HG03060 (cell line): ENCODE results near the gene BMP2K.

Source experiments
- ATAC-seq: cut with Tn5 transposase; IDR thresholded peaks from one replicate; pipeline ENCODE4 v1.9.1; 2021; ENCODE audit warnings: low read depth, moderate number of reproducible peaks; ENCODE audit not compliant: unreplicated experiment

BMP2K gene

DNA sequence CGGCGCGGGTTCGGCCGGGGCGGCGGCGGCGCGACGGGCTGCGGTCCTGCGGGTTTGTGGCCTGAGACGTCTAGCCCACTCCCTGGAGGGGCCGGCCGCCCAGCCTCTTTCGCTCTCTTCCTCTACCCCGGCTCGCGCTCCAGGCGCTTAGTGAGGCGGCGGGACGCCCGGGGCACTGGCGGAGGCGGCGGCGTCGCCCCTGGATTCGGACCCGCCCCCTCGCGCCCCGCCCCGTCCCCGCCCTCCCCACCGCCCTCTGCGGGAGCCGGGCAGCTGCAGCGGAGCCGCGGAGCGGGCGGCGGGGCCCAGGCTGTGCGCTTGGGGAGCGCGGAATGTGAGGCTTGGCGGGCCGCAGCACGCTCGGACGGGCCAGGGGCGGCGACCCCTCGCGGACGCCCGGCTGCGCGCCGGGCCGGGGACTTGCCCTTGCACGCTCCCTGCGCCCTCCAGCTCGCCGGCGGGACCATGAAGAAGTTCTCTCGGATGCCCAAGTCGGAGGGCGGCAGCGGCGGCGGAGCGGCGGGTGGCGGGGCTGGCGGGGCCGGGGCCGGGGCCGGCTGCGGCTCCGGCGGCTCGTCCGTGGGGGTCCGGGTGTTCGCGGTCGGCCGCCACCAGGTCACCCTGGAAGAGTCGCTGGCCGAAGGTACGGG is at the start of gene BMP2K:
Gene BMP2K (plus strand): TSS at position 272 of the 650 bp plus-strand sequence. CDS start 194 bp downstream, at position 466.
- peak; percentile 13 for ATAC-seq

DNA sequence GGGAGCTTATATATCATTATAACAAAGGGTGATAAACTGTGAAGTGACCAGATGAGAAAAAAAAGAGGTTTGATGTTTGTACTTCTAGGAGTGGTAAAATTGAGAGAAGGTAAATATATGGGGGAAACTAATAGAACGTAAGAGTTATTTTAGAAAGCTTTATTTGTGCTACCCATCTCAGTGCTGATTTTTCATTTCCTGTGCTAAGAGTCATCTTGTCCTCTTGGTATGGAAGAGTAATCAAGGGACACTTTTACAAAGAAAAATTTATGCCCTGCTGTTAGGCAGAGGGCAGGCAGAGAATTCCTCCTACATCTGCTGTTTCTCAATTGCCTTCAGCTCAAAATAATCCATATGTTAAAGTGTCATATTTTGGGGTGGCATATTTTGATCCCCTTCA is 49.6 kb upstream of the BMP2K start:
- ATAC-seq = no peak

DNA sequence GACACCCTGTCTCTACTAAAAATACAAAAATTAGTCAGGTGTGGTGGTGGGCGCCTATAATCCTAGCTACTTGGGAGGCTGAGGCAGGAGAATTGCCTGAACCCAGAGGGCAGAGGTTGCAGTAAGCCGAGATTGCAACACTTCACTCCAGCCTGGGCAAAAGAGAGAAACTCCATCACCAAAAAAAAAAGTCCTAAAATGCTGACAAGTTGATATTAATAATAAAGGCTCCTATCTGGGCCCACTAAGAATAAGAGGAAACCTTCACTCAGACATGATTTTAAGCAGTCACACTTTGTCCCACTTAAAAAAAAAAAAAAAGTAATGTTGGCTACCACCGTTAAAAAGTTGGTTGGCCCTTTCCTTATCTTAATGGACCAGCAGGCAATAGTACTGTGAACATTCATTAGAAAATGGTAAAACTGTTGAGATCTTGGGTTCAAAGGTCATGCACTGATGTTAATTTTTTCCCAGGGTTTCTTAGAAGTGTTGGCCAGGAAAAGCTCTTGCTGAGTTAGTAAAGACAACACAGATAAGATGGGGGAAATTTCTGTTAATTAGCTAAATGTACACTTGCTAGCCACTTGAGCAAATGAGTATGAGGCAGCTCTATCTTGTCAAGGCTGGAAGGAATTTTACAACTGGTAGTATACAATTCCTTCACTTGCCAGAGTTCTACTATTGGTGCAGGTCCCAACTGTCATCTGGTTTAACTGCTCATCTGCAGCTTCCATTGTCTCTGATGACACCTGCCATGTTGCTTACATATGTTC is 43.6 kb upstream of the BMP2K start:
- no peak for ATAC-seq

DNA sequence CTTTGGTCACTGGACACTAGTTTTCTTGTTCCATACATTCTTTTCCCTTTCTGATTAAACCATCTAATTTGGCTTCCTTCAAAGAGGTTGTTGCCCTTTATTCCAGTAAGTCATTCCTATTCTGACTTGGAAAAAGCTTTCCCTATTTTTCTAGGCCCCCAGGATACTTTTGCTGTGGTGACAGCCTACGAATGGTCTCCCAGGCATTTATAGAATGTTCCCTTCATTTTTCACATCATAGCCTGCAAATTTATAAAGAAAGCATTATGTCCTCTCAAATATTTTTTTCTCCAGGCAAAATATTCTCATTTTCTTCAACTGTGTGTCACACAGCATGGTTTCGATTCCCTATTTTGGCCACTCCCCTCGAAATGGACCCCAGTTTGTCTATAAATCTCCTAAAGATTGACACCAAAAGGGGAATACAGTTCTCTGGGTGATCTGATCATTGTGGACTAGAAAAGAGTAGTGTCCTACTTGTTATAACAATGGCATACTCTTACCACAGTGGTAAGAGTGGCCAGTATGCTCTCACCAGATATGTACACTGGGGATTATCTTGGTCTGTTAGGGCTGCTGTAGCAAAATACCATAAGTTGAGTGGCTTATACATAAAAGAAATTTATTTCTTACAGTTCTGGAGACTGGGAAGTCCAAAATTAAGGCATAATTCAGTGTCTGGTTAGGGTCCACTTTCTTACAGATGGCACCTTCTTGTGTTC is 41.5 kb upstream of the BMP2K start:
- ATAC-seq = no peak

DNA sequence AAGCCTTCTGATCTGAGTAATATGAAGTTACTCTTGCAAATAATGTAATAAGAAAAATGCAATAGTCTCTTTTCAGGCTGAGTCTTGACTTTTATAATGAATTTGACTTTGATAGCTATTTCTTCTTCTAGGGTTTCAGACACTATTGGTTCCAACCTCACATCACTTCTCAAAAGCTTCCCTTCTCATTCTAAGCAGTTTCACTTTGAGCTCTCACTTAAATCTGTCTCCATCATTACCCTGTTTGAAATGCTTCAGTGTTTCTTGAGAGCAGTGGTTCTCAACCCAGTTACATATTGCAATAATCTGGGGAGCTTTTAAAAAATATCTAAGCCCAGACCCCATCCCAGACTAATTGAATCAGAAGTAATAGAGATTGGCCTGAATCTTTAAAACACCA is 40.5 kb upstream of the BMP2K start:
- ATAC-seq = no peak

DNA sequence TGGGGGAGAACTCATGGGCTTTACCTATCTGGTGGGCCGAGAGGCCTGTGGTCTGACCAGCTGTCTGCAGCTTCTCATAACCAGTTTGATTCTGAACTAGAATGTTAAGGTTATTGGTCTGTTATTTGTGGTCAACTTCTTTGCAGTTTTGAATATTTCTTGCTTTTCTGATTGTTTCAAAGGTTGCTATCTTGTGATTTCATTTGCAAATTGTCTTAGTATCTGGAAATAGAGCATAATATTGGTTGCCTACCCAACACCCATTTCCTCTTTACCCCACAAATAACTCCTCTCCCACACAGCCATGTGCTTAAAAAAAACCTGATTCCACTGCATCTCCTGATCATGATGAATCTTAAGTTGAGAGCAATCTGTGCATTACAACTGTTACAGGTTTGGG is 39.1 kb upstream of the BMP2K start:
- no peak for ATAC-seq

DNA sequence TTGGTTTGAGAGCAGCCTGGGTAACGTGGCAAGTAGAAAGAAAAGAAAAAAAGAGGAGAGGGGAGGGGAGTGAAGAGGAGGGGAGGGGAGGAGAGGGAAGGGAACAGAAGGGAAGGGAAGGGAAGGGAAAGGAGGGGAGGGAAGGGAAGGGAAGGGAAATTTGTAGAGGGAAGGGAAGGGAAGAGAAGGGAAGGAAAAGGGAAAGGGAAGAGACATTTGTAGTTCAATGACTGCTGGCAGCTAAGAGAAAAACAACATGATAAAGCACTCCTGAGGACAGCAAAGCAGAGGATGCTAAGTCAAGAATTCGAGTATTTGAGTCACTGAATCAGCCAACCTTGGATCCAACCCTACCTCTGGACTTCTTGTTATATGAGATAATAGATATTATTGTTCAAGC is 38.2 kb upstream of the BMP2K start:
- no peak for ATAC-seq

DNA sequence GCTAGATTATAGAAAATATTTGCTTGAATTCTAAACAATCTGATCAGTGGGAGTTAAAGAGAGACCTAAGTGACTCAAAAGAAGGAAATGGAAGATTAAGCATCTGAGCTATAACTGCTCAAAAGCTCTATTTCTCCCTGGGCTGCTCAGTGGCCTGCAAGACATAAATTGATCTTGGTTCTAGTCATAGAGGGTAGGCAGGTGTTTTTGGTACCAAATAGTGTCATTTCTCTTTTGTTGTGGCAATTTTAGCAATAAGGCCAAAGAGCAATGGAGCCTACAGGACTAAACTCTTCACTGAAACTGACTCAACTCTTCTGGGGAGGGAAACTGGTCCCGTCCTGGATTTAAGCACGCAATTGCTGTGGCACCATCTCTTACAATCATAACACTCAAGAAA is 33.9 kb upstream of the BMP2K start:
- no peak for ATAC-seq

DNA sequence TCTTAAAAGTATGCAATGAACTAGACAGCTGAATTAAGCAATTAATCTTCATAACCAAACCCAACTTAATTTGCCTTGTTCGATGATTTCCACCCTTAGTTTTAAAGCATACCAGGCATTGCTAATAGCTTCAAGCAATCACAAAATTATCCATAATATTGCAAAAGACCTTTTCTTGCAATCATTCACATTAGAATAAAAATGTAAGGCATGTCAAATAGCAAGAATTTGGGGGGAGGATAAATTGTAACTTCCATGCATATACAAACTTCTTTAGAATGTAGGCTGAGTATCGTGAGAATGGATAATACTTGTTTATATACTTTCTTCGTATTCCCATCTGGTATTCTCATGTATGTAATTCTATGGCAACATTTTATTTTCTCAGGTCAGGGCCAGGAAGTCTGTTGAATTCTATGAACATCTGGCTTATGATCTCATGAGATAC is 28.7 kb upstream of the BMP2K start:
- ATAC-seq = no peak

DNA sequence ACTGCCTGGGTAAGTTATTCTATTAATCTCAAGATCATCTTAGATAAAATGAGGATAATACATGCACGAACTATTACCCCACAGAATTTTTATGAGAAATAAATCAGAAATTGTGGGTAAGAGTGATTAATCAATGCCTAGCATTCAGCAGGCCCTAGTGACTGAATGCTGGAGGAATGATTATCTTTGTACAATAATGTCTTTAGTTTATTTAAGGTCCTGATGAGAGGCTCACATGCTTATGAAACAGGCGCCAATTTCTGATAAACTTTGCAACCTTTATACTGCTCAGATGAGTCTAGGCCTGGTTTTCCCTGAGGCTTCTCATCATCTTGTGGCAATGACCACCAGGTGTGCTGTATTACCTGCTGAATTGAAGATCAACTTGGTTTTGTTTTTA is 27.8 kb upstream of the BMP2K start:
- no peak for ATAC-seq

DNA sequence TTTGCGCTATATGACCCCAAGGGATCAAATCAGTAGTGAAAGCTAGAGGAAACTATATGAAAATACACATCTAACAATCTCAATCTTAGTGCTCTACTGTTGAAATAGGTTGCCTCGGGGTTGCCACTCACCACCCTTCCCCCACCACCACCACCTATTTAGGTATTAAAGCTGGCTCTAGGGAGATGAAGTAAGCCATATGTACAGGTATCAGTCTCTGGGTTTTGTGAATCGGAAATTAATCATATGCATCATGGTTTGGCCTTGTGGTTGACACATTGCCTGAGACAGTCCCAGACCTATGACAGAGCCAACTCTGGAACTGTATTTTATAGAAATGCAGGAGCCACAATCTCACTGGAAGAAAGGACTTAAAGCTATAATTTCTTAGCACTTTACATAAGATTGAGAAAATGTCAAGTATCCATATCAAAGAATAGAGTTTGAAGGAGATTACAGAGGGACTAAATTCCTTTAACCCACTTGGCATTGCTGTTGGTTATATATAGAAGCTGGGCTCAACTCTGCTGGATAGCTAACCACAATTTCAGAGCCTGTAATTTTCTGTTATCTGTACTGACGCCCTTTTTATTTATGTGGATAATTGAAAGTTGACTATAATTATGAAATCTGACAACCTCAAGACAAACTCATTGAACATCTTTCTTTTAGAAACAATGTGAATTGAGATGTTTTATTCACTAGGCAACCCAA is 26.7 kb upstream of the BMP2K start:
- no peak for ATAC-seq

DNA sequence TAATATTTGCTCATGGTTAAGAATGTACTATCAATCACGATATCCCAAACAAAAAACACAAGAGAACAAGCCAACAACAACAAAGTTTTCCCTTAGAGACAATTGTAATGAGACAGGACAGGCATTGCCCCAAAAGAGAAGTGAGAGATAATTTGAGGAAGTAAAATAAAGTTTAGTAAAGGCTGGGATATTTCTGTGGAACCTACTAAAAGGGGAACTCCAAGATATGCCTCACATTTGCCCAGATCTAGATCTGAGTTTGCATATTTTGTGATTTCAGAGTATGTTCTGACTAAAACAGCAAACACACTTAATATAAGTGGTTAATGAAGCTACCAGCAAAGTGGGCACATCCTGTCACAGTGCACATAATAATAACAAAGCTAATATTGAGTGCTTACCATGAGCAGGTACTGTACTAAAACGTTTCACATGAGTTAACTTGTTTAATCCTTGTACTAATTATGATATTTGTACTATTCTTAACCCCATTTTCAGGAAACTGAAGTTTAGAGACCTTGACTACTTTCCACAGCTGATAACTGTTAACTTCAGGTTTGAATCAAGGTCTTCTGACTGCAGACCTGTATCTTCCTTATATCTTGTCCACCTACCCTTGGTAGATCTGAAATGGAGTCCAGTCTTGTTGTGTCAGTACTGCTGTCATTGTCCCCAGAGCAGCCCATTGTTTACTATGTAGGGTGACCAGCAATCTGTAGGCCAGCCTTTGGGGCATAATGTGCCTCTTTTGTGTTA is 26.0 kb upstream of the BMP2K start:
- ATAC-seq = peak; percentile 93

DNA sequence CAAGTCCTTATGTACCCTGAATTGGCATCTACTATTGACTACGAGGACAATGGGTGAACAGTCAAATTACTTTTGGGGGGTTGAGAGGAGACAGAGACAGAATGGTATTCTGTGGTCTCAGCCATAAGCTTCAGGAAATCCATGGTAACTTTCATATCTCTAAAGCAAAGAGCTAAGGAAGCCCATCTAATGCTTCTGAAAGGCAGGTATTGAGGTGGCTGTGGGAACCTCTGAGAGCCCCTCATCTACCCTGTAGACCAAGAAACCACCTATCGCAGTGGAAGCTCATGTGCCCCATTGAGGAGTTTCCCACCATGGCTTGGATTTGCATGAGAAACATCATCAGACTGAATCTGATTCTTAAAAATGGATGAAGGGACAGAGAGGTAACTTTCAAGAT is 23.1 kb upstream of the BMP2K start:
- ATAC-seq = no peak

DNA sequence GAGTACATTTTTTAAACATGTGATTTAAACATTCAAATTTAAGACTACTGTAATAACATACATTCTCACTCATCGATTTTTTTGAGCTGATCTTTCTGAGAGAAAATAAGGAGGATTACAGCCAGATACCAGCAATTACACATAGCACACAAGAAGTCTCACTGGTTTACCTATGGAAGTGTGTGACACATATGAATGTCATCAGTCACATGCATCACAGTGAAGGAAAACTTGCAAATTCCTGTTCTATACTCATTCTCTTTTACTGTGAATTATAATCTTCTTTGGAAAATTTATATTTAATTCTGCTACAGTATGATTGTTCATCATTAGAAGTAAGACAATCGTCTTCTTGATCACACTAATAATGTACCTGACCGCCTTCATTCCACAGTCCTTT is 21.3 kb upstream of the BMP2K start:
- ATAC-seq = no peak

DNA sequence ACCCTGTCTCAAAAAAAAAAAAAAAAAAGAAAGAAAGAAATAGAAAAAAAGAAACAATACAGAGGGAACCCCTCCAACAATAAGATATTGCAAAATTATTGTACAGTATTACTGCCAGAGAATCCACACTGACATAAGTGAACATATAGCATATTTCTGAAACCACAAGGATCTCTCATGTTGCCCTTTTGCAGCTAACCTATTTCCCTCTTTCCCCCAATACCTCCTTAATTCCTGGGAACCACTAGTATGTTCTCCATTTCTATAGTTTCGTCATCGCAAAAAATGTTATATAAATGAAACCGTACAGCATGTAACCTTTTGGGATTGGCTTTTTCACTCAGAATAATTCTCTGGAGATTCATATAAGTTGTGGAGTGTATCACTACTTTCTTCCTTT is 20.0 kb upstream of the BMP2K start:
- no peak for ATAC-seq

DNA sequence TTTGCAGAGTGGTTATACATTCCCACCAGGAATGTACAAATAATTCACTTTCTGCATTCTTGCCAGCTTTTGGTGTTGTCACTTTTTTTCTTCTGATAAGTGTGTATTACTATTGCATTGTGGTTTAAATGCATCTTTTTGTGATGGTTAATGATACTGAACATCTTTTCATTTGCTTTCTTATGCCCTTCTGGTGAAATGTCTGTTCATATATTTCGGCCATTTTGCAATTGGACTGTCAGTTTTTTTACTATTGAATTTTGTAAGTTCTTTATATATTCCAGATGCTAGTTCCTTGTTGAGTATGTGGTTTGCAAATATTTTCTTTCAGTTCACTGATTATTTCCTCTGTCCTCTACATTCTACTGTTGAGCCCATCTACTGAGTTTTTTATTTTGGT is 19.4 kb upstream of the BMP2K start:
- no peak for ATAC-seq

DNA sequence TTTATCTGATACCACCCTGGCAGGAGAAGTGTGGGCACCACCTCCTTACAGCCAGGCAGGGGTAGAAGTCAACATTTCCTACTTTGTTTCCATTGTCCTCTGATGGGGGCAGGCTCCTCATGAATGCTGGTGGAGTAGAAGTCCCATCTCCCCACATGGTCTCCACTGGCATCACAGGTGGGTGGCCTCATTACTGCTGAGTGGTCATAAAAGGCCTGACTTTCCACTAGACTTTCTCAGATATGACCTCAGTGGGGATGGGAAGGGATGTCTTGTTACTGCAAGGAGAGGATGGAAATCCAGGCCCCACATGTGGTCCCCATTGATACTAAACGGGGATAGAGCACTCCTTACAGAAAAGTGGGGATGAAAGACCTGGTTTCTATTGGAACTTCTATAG is 18.6 kb upstream of the BMP2K start:
- no peak for ATAC-seq

DNA sequence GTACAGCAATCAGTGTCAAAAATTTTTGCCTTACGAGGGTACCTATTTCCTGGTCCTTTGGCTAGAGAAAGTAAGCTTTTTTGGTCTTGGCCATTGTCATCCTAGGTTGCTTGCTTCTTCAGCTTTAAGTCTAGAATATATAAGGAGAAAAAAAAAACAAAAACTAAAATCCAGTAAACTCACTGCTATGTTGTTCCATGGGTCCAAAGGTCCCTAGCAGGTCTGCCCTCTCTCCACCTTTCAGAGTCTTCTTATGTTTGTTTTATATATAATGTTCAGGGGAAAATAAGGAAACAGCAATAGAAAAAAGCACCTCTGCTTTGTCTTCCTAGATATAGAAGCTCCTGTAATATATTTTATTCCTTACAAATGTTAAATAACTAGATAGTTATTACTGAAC is 18.1 kb upstream of the BMP2K start:
- ATAC-seq = no peak

DNA sequence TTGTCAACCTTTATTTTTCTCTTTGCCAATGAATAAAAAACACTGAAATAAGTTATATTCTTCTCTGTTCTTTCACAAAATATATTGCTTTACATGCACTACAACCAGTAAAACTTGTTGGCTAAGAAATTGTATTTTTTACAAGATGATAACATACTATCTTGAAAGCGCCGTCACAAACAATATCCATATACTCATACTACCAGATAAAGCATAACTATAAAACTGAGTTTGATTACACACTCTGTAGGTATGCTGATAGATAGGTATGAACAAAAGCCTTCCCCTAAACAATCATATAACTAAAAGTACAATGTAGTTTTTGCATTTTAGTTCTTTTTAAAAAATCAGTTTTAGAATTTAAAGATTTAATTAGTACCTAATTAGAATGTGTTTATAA is 13.6 kb upstream of the BMP2K start:
- ATAC-seq = no peak

DNA sequence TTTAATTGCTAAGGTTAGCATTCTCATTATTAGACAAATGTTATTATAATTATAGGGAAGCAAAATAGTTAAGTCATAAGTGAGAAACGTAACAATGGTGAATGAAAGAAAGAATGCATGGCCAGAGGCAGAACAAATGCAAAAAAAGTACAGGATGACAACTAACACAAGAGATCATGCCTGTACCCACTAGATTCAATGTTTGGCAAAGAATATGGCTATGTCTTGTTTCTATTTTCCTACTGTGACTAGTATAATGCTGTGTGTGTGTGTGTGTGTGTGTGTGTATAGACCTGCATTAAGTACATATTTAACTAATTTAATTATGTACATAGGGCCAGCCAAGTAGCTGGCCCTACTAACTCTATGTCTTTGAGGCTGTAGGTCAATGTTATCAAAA is 12.9 kb upstream of the BMP2K start:
- ATAC-seq = no peak
